Endothelial cell of umbilical vein (primary cell): ENCODE data around the gene MYH9. TPM values are rescaled to one million over a fixed set of nuclear protein-coding genes. Genes with fewer than 3 reads are reported as not detected.
A peak's percentile ranks its signal among the peaks of the same experiment; 100 is the strongest.

Source experiments
- BruUV-seq: library from RNA; stranded (reverse); fragments of 400-500 nt; replicated peaks from 2 replicates; lab custom pipeline; 2021; lab: Mats Ljungman, UMichigan
- CTCF ChIA-PET: fragments of 300-600, 350-600 bp; sonication (Branson Sonifier 250); formaldehyde crosslinking; loops from one replicate; lab custom pipeline; 2021; ENCODE audit warnings: antibody characterized with exemption, inconsistent platforms; lab: Charles Lee
- POLR2A ChIA-PET: fragments of 300-600, 350-600 bp; sonication (Branson Sonifier 250); formaldehyde crosslinking; loops from one replicate; lab custom pipeline; 2021; ENCODE audit warnings: antibody characterized with exemption, inconsistent platforms; lab: Charles Lee
- DNase-seq: peaks from one replicate; pipeline ENCODE4 v3.0.0-alpha.2; 2011; ENCODE audit warnings: low read depth, low spot score
- FAIRE-seq: peaks from 2 replicates; lab custom pipeline; 2011; peaks lifted over from hg19 to GRCh38; lab: Jason Lieb, UNC
- H2AFZ ChIP-seq: 2 replicates; pipeline ENCODE4 v1.6.0; 2012; ENCODE audit warnings: low read depth, low read length, control low read depth, inconsistent platforms
- H3K27ac ChIP-seq: 2 replicates; pipeline ENCODE4 v1.5.1; 2011; ENCODE audit warnings: low read depth, mild to moderate bottlenecking, control low read depth, low read length, moderate library complexity; ENCODE audit not compliant: insufficient read depth
- H3K27me3 ChIP-seq, 2 experiments: 2 replicates each; pipeline versions ENCODE4 v1.6.0 to v1.6.1; 2011; ENCODE audit warnings: low read length in 2 of 2, mixed read lengths in 1 of 2; ENCODE audit not compliant: control insufficient read depth in 2 of 2, insufficient read depth in 2 of 2
- H3K36me3 ChIP-seq, 2 experiments: 2 replicates in 1 of 2; 3 replicates in 1 of 2; pipeline ENCODE4 v1.5.1; 2011; ENCODE audit warnings: low read length in 2 of 2, mild to moderate bottlenecking in 1 of 2, moderate library complexity in 1 of 2; ENCODE audit not compliant: control insufficient read depth in 2 of 2, insufficient read depth in 2 of 2; ENCODE audit errors: extremely low read depth in 1 of 2
- H3K4me1 ChIP-seq: 3 replicates; pipeline ENCODE4 v1.5.1; 2011; ENCODE audit warnings: mild to moderate bottlenecking, low read length; ENCODE audit not compliant: control insufficient read depth, insufficient read depth; ENCODE audit errors: extremely low read depth
- H3K4me2 ChIP-seq: 2 replicates; pipeline ENCODE4 v1.6.1; 2011; ENCODE audit warnings: low read length, control low read depth, mixed read lengths; ENCODE audit not compliant: insufficient read depth
- H3K4me3 ChIP-seq, 3 experiments: fragments of 200-600 bp in 1 of 3; sonication (generic), shearing (Covaris generic) in 1 of 3; replicated peaks in 1 of 3; 2 replicates each; pipeline ENCODE4 v1.5.1; 2011 to 2016; ENCODE audit warnings: control low read depth in 3 of 3, low read length in 3 of 3, mild to moderate bottlenecking in 2 of 3, inconsistent platforms in 1 of 3, low read depth in 1 of 3, moderate library complexity in 1 of 3; ENCODE audit not compliant: insufficient read depth in 1 of 3
- H3K79me2 ChIP-seq: 2 replicates; pipeline ENCODE4 v1.6.0; 2012; ENCODE audit warnings: low read length, inconsistent platforms; ENCODE audit not compliant: control insufficient read depth, insufficient read depth
- H3K9ac ChIP-seq: replicated peaks from 2 replicates; pipeline ENCODE3; 2011; ENCODE audit warnings: low read length, control low read depth; ENCODE audit not compliant: insufficient read depth; ENCODE audit errors: extremely low read depth
- H3K9me1 ChIP-seq: replicated peaks from 3 replicates; pipeline ENCODE4 v1.6.0; 2011; ENCODE audit warnings: mild to moderate bottlenecking, low read length; ENCODE audit not compliant: control insufficient read depth, insufficient read depth; ENCODE audit errors: extremely low read depth
- H3K9me3 ChIP-seq: replicated peaks from 2 replicates; pipeline ENCODE4 v1.5.1; 2012; ENCODE audit warnings: low read length, inconsistent platforms; ENCODE audit not compliant: control insufficient read depth, insufficient read depth
- H4K20me1 ChIP-seq: replicated peaks from 2 replicates; pipeline ENCODE3; 2011; ENCODE audit warnings: mild to moderate bottlenecking, low read length; ENCODE audit not compliant: control insufficient read depth, insufficient read depth; ENCODE audit errors: extremely low read depth
- EZH2 ChIP-seq: IDR thresholded peaks from 2 replicates; pipeline ENCODE4 v1.6.1; 2012; ENCODE audit warnings: borderline replicate concordance, low read depth, mild to moderate bottlenecking, moderate library complexity, low read length, inconsistent platforms; ENCODE audit not compliant: severe bottlenecking
- FOS ChIP-seq: IDR thresholded peaks from 2 replicates; pipeline ENCODE4 v1.6.1; 2011; ENCODE audit warnings: mild to moderate bottlenecking, low read length, moderate library complexity, borderline replicate concordance; ENCODE audit not compliant: insufficient read depth
- GATA2 ChIP-seq: IDR thresholded peaks from 2 replicates; pipeline ENCODE4 v1.7.0; 2011; ENCODE audit warnings: low read depth, mild to moderate bottlenecking, moderate library complexity, mixed read lengths, low read length; ENCODE audit not compliant: insufficient read length, insufficient read depth
- JUN ChIP-seq: IDR thresholded peaks from 2 replicates; pipeline ENCODE4 v1.6.1; 2011; ENCODE audit warnings: borderline replicate concordance, low read depth; ENCODE audit not compliant: insufficient read length, insufficient read depth
- MYC ChIP-seq: IDR thresholded peaks from one replicate; pipeline ENCODE4 v1.6.1; 2011; ENCODE audit warnings: mild to moderate bottlenecking, low read depth, low read length
- POLR2A ChIP-seq: IDR thresholded peaks from 2 replicates; pipeline ENCODE4 v1.6.1; 2012; ENCODE audit warnings: low read depth, mild to moderate bottlenecking, control low read depth, low read length
- POLR2AphosphoS5 ChIP-seq: IDR thresholded peaks from 2 replicates; pipeline ENCODE4 v1.6.1; 2012; ENCODE audit warnings: low read depth, mild to moderate bottlenecking, control low read depth, low read length, moderate library complexity; ENCODE audit not compliant: insufficient read depth
- dilution Hi-C: fragments of 300-500 bp; cut with MboI; formaldehyde crosslinking; loops from one replicate; pipeline ENCODE4 v1.15.0; 2019; ENCODE audit warnings: low sequenced_read_pairs; ENCODE audit not compliant: extremely low pct_ligation_motif_present
- intact Hi-C: fragments of 100-400 bp; cut with micrococcal nuclease; formaldehyde crosslinking; loops from one replicate; pipeline ENCODE4 v1.10.0; 2022
- polyA plus RNA-seq, 4 experiments: library from polyadenylated mRNA; depleted of rRNA in 3 of 4; stranded (reverse) in 3 of 4; unstranded in 1 of 4; fragments of >200 nt; gene quantifications; 2 replicates each; pipeline versions ENCODE4 v1.2.1 to v1.2.3, GENCODE V29; 2011 to 2012; ENCODE audit warnings: missing spikeins in 1 of 4
- total RNA-seq: library from RNA; stranded (reverse); gene quantifications from 2 replicates; pipeline ENCODE4 v1.2.3, GENCODE V29; 2021
- TF ChIP-seq, protein P1 (sequence below): IDR thresholded peaks from 2 replicates; pipeline ENCODE4 v1.6.1; 2011; ENCODE audit not compliant: insufficient read depth, insufficient read length
- TF ChIP-seq, protein P2 (sequence below), 2 donors: IDR thresholded peaks; 1 replicate in 1 of 2; 2 replicates in 1 of 2; pipeline ENCODE4 v1.5.1; 2011; ENCODE audit warnings: low read length in 2 of 2, mild to moderate bottlenecking in 2 of 2, moderate library complexity in 2 of 2, control low read depth in 1 of 2, inconsistent platforms in 1 of 2, low read depth in 1 of 2; ENCODE audit not compliant: insufficient read depth in 1 of 2; ENCODE audit errors: extremely low read depth in 1 of 2

MYH9 gene
- total and polyA plus RNA-seq, 2 donors (not counting 3 experiments of a cell fraction or from before 2014, with no cell fraction given): 188 to 1,413 TPM

DNA sequence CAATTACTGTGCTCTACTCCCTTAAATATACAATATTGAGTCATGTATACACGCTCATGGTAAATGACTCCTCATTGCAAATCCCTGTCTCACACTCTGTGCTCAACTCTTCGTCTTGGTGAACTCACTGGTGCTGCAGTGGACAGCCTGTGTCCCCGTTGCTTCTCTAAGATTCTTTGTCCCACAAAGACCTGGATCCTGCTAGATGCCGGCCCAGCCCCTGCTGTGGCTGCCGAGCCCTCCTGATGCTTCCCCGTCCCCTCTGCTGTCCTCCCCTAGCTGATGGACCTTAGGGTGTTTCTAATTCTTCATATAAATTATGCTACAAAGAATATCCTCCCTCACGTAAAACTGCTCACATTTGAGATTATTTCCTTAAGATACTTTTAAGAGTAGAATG lies 154.0 kb downstream of the MYH9 start:
- Histone ChIP-seq H4K20me1 (no peaks in the 10 kb centered on the region), H3K79me2 (peaks cover 25% of the 10 kb centered on the region), H3K9ac (no peak overlapping the region), H3K4me1 (peaks cover 16% of the 10 kb centered on the region), H3K4me3 (no peak overlapping the region), H3K36me3 (peaks cover 7 to 26% of the 10 kb centered on the region in 2 experiments), H3K27ac (no peak overlapping the region), H2AFZ (no peak overlapping the region), H3K9me3 (no peaks in the 10 kb centered on the region), H3K27me3 (no peaks in the 10 kb centered on the region), H3K4me2 (no peak overlapping the region), H3K9me1 (no peaks in the 10 kb centered on the region)
- DNase-seq: no peak
- FAIRE-seq: peak; percentile 24
- TF ChIP-seq EZH2 (no peak), JUN (no peak), GATA2 (no peak), FOS (no peak)
- TF ChIP-seq, protein P1, sequence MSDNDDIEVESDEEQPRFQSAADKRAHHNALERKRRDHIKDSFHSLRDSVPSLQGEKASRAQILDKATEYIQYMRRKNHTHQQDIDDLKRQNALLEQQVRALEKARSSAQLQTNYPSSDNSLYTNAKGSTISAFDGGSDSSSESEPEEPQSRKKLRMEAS: no peak
- dilution Hi-C loops (no loop called here), intact Hi-C loops (no loop called here)
- CTCF ChIA-PET: interaction anchor here (0.5 kb wide), 1 partner anchor 248 kb away, joined by 3 read pairs; no protein-coding TSS in a partner anchor
- POLR2A ChIA-PET: no interaction called here
- BruUV-seq: no TSS peak

DNA sequence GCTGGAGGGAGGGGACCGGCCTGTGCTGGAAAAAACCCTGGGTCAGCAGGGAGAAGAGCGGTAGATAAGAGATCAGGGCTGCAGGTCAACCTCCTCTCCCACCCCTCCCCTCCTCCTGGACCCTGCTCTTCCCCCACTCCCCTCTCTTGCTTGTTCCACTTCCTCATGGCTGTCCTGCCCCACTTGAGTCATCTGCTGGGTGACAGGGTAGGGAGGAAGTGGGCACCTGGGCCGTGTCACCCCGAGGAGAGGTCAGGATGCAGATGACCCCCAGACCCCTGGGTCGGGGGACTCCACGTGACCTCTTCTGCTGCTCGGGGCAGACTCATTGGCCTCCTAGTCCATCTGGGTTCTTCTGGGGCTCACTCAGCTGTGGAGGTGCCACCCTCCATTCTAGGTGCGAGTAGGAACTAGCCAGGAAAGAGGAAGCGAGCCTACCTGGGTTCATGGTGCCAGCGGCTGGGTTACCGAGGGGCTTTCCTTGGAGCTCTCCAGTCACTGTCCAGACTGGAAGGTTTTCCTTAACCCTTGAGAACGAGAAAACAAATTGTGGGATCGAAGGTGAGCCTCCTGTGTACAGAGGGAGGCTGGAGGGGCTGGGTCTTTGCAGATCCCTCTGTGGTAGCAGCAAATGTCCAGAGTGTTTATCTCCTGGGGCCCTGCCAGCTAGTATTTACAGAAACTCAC lies 154.9 kb downstream of the MYH9 start:
- FAIRE-seq (no peak), DNase-seq (no peak)
- ChIA-PET CTCF (no interaction called here), POLR2A (no interaction called here)
- no peak overlapping the region for H3K27ac ChIP-seq
- no peaks in the 10 kb centered on the region for H3K27me3 ChIP-seq
- H3K79me2 ChIP-seq: peaks cover 15% of the 10 kb centered on the region
- H3K9me1 ChIP-seq: no peaks in the 10 kb centered on the region
- no peaks in the 10 kb centered on the region for H4K20me1 ChIP-seq
- H3K9me3 ChIP-seq: no peaks in the 10 kb centered on the region
- H3K36me3 ChIP-seq: peaks cover 8 to 28% of the 10 kb centered on the region in 2 experiments
- no peak for TF ChIP-seq JUN
- TF ChIP-seq POLR2AphosphoS5: no peak
- TF ChIP-seq EZH2: no peak
- TF ChIP-seq GATA2: no peak
- TF ChIP-seq MYC: no peak
- TF ChIP-seq FOS: no peak
- TF ChIP-seq, protein P1: no peak
- no peak for TF ChIP-seq POLR2A
- TF ChIP-seq, protein P2, sequence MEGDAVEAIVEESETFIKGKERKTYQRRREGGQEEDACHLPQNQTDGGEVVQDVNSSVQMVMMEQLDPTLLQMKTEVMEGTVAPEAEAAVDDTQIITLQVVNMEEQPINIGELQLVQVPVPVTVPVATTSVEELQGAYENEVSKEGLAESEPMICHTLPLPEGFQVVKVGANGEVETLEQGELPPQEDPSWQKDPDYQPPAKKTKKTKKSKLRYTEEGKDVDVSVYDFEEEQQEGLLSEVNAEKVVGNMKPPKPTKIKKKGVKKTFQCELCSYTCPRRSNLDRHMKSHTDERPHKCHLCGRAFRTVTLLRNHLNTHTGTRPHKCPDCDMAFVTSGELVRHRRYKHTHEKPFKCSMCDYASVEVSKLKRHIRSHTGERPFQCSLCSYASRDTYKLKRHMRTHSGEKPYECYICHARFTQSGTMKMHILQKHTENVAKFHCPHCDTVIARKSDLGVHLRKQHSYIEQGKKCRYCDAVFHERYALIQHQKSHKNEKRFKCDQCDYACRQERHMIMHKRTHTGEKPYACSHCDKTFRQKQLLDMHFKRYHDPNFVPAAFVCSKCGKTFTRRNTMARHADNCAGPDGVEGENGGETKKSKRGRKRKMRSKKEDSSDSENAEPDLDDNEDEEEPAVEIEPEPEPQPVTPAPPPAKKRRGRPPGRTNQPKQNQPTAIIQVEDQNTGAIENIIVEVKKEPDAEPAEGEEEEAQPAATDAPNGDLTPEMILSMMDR (IDR thresholded peaks at IDR 0.05; ENCODE audit: extremely low read depth in 1 of 2, insufficient read depth in 1 of 2, low read depth in 1 of 2, low read length in 2 of 2): no peak
- dilution Hi-C loops (no loop called here), intact Hi-C loops (no loop called here)
- H2AFZ ChIP-seq: no peak overlapping the region
- H3K4me1 ChIP-seq: peaks cover 6% of the 10 kb centered on the region
- no peak overlapping the region for H3K9ac ChIP-seq
- H3K4me2 ChIP-seq: no peak overlapping the region
- BruUV-seq: no TSS peak
- no peak overlapping the region for H3K4me3 ChIP-seq
